Activated B cell treated with CpG ODN at 0.5 μM for 24 hours (primary cell): Measurements from ENCODE around the gene RFC1. TPM values are rescaled to one million over a fixed set of nuclear protein-coding genes. Genes with fewer than 3 reads are reported as not detected.
"Not testable (repeated sequence)": the region's sequence is repeated elsewhere in the genome, so short reads cannot be mapped to it uniquely, and the experiment has no call there.

Experiments
- ATAC-seq: fragments of 200-7000 bp; cut with Tn5 transposase; one replicate; pipeline ENCODE4 v1.10.0; 2021; ENCODE audit warnings: low read depth, mild to moderate bottlenecking, moderate library complexity
- CTCF ChIA-PET: fragments of 350-600 bp; sonication (Branson Sonifier 250); formaldehyde crosslinking; loops from one replicate; lab custom pipeline; 2021; ENCODE audit warnings: antibody characterized with exemption; lab: Charles Lee
- POLR2A ChIA-PET: fragments of 350-600 bp; sonication (Branson Sonifier 250); formaldehyde crosslinking; loops from one replicate; lab custom pipeline; 2021; ENCODE audit warnings: antibody characterized with exemption; lab: Charles Lee
- DNase-seq: peaks from one replicate; pipeline ENCODE4 v3.0.0; 2022
- H3K27ac Mint-ChIP-seq: one replicate; pipeline ENCODE4 v1.8.0; 2020; ENCODE audit warnings: mixed read lengths
- H3K27me3 Mint-ChIP-seq: one replicate; pipeline ENCODE4 v1.8.0; 2021; ENCODE audit warnings: mixed read lengths
- H3K36me3 Mint-ChIP-seq: one replicate; pipeline ENCODE4 v1.8.0; 2021; ENCODE audit warnings: low read depth, mixed read lengths
- H3K4me1 Mint-ChIP-seq: one replicate; pipeline ENCODE4 v1.8.0; 2021; ENCODE audit warnings: mixed read lengths
- H3K4me3 Mint-ChIP-seq: one replicate; pipeline ENCODE4 v1.8.0; 2020; ENCODE audit warnings: mild to moderate bottlenecking, mixed read lengths
- H3K9me3 Mint-ChIP-seq: one replicate; pipeline ENCODE4 v1.8.0; 2020; ENCODE audit warnings: mixed read lengths
- intact Hi-C: fragments of 100-400 bp; cut with micrococcal nuclease; formaldehyde crosslinking; loops from one replicate; pipeline ENCODE4 v1.15.1; 2024
- total RNA-seq: library from RNA; stranded (reverse); gene quantifications from 2 replicates; pipeline ENCODE4 v1.2.3, GENCODE V29; 2022
- TF ChIP-seq, protein P1 (sequence below): fragments of 200-600 bp; IDR thresholded peaks from one replicate; pipeline ENCODE4 v1.8.0; 2022; ENCODE audit warnings: antibody characterized with exemption, mild to moderate bottlenecking

RFC1 gene
- total RNA-seq, 1 donor from 2014 or later = 45.9 TPM

DNA sequence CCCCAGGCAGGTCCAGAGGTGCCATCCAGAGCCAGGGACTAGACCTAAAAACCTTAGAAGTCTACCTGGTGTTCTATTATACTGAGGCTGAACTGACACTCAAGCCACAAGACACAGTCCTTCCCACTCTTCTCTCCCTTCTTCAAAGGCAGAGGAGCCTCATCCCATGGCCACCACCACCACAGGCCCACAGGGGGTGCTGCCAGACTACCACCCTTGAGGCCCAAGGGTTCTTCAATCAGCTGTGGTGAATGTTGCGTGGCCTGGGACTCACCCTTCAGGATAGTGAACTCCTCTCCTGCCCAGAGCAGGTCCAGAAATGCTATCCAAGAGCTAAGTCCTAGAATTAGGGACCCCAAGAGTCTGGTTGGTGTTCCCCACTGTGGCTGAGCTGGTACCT is 17.5 kb upstream of the RFC1 start:
- Mint-ChIP-seq H3K36me3 (no peaks in the 10 kb centered on the region), H3K4me3 (no peak overlapping the region), H3K27me3 (peaks cover 5% of the 10 kb centered on the region), H3K27ac (no peak overlapping the region), H3K9me3 (peaks cover 4% of the 10 kb centered on the region), H3K4me1 (no peaks in the 10 kb centered on the region)
- DNase-seq = no peak
- no peak for ATAC-seq
- TF ChIP-seq, protein P1, sequence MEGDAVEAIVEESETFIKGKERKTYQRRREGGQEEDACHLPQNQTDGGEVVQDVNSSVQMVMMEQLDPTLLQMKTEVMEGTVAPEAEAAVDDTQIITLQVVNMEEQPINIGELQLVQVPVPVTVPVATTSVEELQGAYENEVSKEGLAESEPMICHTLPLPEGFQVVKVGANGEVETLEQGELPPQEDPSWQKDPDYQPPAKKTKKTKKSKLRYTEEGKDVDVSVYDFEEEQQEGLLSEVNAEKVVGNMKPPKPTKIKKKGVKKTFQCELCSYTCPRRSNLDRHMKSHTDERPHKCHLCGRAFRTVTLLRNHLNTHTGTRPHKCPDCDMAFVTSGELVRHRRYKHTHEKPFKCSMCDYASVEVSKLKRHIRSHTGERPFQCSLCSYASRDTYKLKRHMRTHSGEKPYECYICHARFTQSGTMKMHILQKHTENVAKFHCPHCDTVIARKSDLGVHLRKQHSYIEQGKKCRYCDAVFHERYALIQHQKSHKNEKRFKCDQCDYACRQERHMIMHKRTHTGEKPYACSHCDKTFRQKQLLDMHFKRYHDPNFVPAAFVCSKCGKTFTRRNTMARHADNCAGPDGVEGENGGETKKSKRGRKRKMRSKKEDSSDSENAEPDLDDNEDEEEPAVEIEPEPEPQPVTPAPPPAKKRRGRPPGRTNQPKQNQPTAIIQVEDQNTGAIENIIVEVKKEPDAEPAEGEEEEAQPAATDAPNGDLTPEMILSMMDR = no peak
- intact Hi-C loops = no loop called here
- CTCF ChIA-PET = no interaction called here
- POLR2A ChIA-PET = no interaction called here

DNA sequence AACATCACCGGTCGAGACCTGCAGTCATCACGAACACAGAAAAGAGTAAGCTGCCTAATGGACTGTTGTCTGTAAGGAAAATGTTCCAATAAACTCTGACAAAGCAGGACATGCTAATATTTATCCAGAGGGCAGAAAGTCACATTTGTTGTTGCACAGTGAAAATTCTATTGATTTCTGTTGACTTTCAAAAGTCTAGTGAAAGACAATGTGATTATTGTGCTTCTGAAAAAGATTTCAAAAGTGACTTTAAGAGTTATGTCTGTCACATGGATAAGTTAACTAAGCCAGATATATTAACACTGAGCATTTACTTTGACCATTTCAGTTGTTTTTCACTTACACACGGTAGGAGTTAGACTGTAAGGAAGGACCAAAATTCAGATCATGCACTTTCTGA is 9.3 kb upstream of the RFC1 start:
- DNase-seq (no peak), ATAC-seq (no peak)
- Mint-ChIP-seq H3K9me3 (peaks cover 19% of the 10 kb centered on the region), H3K4me3 (no peak overlapping the region), H3K4me1 (no peaks in the 10 kb centered on the region), H3K36me3 (no peaks in the 10 kb centered on the region), H3K27me3 (peaks cover 5% of the 10 kb centered on the region), H3K27ac (no peak overlapping the region)
- intact Hi-C loops = no loop called here
- CTCF ChIA-PET = no interaction called here
- POLR2A ChIA-PET = no interaction called here
- TF ChIP-seq, protein P1 = no peak

DNA sequence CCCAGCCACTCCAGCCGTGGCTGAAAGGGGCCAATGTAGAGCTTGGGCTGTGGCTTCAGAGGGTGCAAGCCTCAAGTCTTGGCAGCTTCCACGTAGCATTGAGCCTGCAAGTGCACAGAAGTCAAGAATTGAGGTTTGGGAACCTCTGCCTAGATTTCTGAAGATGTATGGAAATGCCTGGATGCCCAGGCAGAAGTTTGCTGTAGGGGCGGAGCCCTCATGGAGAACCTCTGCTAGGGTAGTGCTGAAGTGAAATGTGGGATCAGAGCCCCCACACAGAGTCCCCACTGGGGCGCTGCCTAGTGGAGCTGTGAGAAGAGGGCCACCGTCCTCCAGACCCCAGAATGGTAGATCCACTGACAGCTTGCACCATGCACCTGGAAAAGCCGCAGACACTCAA is 5.0 kb upstream of the RFC1 start:
- POLR2A ChIA-PET, H3K27ac Mint-ChIP-seq: not testable (repeated sequence)

DNA sequence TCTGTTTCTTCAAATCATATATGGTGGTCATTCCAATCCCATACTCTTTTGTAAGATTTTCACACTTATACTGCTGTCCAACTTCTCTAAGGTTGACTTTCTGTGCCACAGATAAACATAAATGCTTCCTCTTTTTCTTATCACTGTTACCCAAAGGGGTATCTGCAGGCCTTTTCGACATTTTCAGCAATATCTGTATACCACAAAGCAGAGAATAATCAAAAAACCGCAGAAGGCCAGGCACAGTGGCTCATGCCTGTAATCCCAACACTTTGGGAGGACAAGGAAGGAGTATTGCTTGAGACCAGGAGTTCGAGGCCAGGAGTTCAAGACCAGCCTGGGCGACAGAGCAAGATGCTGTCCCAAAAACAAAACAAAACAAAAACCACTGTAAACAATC is 3.1 kb upstream of the RFC1 start:
- Mint-ChIP-seq H3K27me3 (no peaks in the 10 kb centered on the region), H3K9me3 (peaks cover 18% of the 10 kb centered on the region), H3K27ac (no peak overlapping the region), H3K4me3 (no peak overlapping the region), H3K36me3 (peaks cover 4% of the 10 kb centered on the region), H3K4me1 (peaks cover 23% of the 10 kb centered on the region)
- ChIA-PET POLR2A (no interaction called here), CTCF (no interaction called here)
- ATAC-seq (no peak), DNase-seq (no peak)
- intact Hi-C loops = loop anchor here (5.0 to 10.0 kb wide), 3 partner anchors 187 to 1474 kb away; partner anchors contain the start of genes TBC1D1, TMEM156 and WDR19
- TF ChIP-seq, protein P1 = no peak

More for the DNA sequence above, 5.0 kb upstream of the RFC1 start:
- H3K4me3 Mint-ChIP-seq, H3K36me3 Mint-ChIP-seq, CTCF ChIA-PET, intact Hi-C loops, H3K4me1 Mint-ChIP-seq, H3K27me3 Mint-ChIP-seq, DNase-seq, ATAC-seq: not testable (repeated sequence)
- H3K9me3 Mint-ChIP-seq = peaks cover 18% of the 10 kb centered on the region

DNA sequence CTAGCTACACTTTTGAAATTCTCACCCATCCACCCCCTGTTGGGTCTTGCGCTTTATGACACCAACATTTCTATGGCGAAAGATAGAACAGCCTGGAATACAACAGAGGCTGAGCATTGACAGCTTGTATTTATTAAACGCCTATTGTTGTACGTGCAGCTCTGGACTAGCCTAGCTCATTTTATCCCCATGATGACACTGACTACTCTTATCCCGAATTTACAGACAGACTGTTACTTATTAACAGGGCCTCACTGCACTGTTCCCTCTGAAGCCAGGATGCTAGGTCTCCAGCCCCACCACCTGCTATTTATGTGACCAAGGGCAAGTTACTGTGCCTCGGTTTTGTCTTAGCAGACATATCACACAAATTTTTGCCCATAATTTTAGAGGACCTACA is 1.0 kb upstream of the RFC1 start:
- ChIA-PET POLR2A (interaction anchor here (0.8 to 5.6 kb wide), 6 partner anchors 12 to 160 kb away, joined by 3 to 94 read pairs (median 9); partner anchors contain the start of genes LIAS, RPL9 and UGDH), CTCF (interaction anchor here (1.1 kb wide), 1 partner anchor 80 kb away, joined by 3 read pairs; no protein-coding TSS in a partner anchor)
- Mint-ChIP-seq H3K27ac (no peak overlapping the region), H3K36me3 (peaks cover 7% of the 10 kb centered on the region), H3K4me1 (peaks cover 35% of the 10 kb centered on the region), H3K4me3 (peak overlapping the region; percentile 29), H3K27me3 (no peaks in the 10 kb centered on the region), H3K9me3 (peaks cover 15% of the 10 kb centered on the region)
- DNase-seq = no peak
- ATAC-seq = no peak
- intact Hi-C loops = loop anchor here (2.0 to 10.0 kb wide), 4 partner anchors 80 to 1472 kb away; partner anchors contain the start of genes TBC1D1, TMEM156 and WDR19
- TF ChIP-seq, protein P1 = no peak
